WERI-Rb-1 (cell line): Measurements from ENCODE around the gene SH3BP5L.

Source experiments
- DNase-seq: peaks from one replicate; pipeline ENCODE4 v3.0.0-alpha.2; 2020
- H3K27ac ChIP-seq: fragments of 250-450 bp; sonication (Bioruptor Pico); 2 replicates; pipeline ENCODE4 v1.5.1; 2020; ENCODE audit warnings: mild to moderate bottlenecking, moderate library complexity
- H3K27me3 ChIP-seq: fragments of 250-450 bp; sonication (Bioruptor Pico); 2 replicates; pipeline ENCODE4 v1.5.1; 2021; ENCODE audit warnings: mild to moderate bottlenecking, low read depth, moderate library complexity; ENCODE audit not compliant: insufficient read depth, severe bottlenecking
- H3K36me3 ChIP-seq: fragments of 250-450 bp; sonication (Bioruptor Pico); 2 replicates; pipeline ENCODE4 v1.5.1; 2020; ENCODE audit warnings: mild to moderate bottlenecking, moderate library complexity
- H3K4me3 ChIP-seq: 2 replicates; pipeline ENCODE4 v1.5.1; 2011; ENCODE audit warnings: low read depth, mild to moderate bottlenecking, control low read depth, low read length
- H3K9me3 ChIP-seq: fragments of 250-450 bp; sonication (Bioruptor Pico); 2 replicates; pipeline ENCODE4 v1.5.1; 2021; ENCODE audit warnings: mild to moderate bottlenecking, moderate library complexity; ENCODE audit not compliant: severe bottlenecking
- CTCF ChIP-seq: IDR thresholded peaks from 2 replicates; pipeline ENCODE4 v1.5.1; 2011; ENCODE audit warnings: low read depth, mild to moderate bottlenecking, control low read depth, inconsistent platforms, low read length

The SH3BP5L gene

GRCh38 chr1:248822148-248823032 is 3.3 kb downstream of the SH3BP5L start:
- DNase-seq, result no peak
- Histone ChIP-seq H3K27ac (no peak overlapping the region), H3K4me3 (no peak overlapping the region), H3K9me3 (no peaks in the 10 kb centered on the region), H3K36me3 (peaks cover 42% of the 10 kb centered on the region), H3K27me3 (no peaks in the 10 kb centered on the region)
- no peak for TF ChIP-seq CTCF

- no peak overlapping the region for H3K4me3 ChIP-seq
- TF ChIP-seq CTCF, result no peak
- no peaks in the 10 kb centered on the region for H3K9me3 ChIP-seq
- peaks cover 47% of the 10 kb centered on the region for H3K36me3 ChIP-seq
- H3K27me3 ChIP-seq, result no peaks in the 10 kb centered on the region
- DNase-seq, result no peak
- H3K27ac ChIP-seq, result no peak overlapping the region
Observed at GRCh38 chr1:248821641-248822040, 4.1 kb downstream of the SH3BP5L start.

- H3K27ac ChIP-seq, result no peak overlapping the region
- H3K9me3 ChIP-seq, result no peaks in the 10 kb centered on the region
- no peak overlapping the region for H3K4me3 ChIP-seq
- no peak for DNase-seq
- peaks cover 50% of the 10 kb centered on the region for H3K36me3 ChIP-seq
- no peaks in the 10 kb centered on the region for H3K27me3 ChIP-seq
- TF ChIP-seq CTCF, result no peak
Observed at GRCh38 chr1:248821101-248821500, 4.6 kb downstream of the SH3BP5L start.

GRCh38 chr1:248820041-248820585 is 5.6 kb downstream of the SH3BP5L start:
- H3K27ac ChIP-seq, result no peak overlapping the region
- no peaks in the 10 kb centered on the region for H3K9me3 ChIP-seq
- no peak for TF ChIP-seq CTCF
- no peak for DNase-seq
- H3K36me3 ChIP-seq, result peaks cover 60% of the 10 kb centered on the region
- no peak overlapping the region for H3K4me3 ChIP-seq
- no peaks in the 10 kb centered on the region for H3K27me3 ChIP-seq

GRCh38 chr1:248818505-248819374 is 7.0 kb downstream of the SH3BP5L start:
- Histone ChIP-seq H3K27ac (no peak overlapping the region), H3K9me3 (no peaks in the 10 kb centered on the region), H3K36me3 (peaks cover 66% of the 10 kb centered on the region), H3K27me3 (no peaks in the 10 kb centered on the region), H3K4me3 (no peak overlapping the region)
- no peak for DNase-seq
- TF ChIP-seq CTCF, result no peak
